GM21619 (cell line): ENCODE results near the gene FCGBP.
"Not testable (repeated sequence)": the region's sequence is repeated elsewhere in the genome, so short reads cannot be mapped to it uniquely, and the experiment has no call there.

ENCODE experiments used
- ATAC-seq: cut with Tn5 transposase; IDR thresholded peaks from one replicate; pipeline ENCODE4 v1.9.1; 2021; ENCODE audit not compliant: unreplicated experiment

The FCGBP gene

GRCh38 chr19:39919976-39920375, 14.5 kb downstream of the FCGBP start:
- no peak for ATAC-seq

DNA sequence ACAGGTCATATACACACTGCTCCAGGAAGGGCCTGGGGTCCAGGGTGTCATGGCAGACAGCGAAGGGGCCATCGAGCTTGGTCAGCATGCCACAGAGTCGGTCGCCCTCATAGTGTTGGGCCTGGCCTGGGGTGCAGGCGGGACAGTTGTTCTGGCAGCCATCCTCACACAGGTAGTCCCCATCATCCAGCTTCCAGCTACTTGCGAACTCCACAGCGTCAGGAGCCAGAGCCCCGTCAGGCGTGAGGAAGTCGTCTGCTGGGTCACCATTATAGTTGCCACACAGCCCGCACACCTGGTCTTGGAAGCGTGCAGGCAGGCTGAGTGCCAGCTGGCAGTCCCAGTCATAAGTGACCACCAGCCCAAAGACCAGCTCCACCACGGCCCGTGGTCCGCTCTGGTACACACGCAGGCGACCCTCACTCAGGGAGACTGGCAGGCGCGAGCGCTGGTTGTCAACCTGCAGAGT, 16.2 kb downstream of the FCGBP start:
- ATAC-seq = no peak

DNA sequence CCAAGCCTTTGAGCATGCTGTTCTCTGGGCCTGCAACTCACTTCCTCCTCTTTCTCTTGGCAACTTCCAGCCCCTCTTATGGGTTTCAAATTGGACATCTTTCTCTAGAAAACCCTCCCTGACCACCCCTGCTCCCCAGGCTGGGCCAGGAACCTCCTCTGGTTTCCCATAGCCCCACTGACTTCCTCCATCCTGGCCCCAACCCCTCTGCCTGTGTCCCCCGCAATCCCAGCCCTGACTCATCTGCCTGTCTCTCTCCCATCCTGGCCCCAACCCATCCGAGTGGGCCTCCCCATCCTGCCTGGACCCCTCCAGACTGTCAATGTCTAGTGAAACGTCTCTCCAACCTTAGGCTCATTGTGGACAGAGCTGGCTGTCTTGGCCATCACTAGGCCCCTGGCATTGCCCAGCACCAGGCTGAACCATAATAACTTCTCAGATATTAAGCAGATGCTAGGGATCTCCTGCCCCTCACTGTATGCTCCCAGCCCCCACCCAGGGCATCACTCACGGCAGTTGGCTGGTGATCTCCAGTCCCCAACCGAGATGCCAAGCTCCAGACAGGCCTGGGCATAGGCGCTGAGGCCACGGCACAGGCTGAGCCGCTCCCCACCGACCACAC, 16.8 kb downstream of the FCGBP start:
- no peak for ATAC-seq

DNA sequence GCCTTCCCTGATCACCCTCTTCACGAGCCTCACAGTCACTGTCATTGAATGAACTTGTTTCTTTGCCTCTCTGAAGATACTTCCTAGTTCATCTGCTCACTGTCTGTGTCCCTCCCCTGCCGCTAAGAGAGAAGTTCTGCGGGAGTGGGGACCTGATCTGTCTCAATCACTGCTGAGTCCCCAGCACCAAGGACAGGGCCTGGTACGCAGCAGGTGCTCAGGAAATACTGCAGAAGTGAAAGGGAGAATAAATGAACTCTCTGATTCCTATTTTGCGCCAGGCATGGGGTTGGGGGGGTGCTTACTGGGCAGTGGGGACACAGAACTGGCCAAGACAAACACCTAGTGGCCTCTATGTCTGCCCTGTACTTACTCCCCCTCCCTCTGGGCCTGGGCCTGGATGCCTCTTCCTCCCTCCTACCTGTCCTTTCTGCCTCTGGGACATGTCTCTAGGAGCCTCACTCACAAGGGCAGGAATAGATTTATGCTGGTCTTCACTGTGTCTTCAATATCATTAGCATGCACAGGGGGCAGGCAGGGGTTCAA, 17.5 kb downstream of the FCGBP start:
- no peak for ATAC-seq

- ATAC-seq = no peak
Measured at GRCh38 chr19:39916236-39916635, 18.2 kb downstream of the FCGBP start.

GRCh38 chr19:39915848-39916215, 18.6 kb downstream of the FCGBP start:
- ATAC-seq = no peak

DNA sequence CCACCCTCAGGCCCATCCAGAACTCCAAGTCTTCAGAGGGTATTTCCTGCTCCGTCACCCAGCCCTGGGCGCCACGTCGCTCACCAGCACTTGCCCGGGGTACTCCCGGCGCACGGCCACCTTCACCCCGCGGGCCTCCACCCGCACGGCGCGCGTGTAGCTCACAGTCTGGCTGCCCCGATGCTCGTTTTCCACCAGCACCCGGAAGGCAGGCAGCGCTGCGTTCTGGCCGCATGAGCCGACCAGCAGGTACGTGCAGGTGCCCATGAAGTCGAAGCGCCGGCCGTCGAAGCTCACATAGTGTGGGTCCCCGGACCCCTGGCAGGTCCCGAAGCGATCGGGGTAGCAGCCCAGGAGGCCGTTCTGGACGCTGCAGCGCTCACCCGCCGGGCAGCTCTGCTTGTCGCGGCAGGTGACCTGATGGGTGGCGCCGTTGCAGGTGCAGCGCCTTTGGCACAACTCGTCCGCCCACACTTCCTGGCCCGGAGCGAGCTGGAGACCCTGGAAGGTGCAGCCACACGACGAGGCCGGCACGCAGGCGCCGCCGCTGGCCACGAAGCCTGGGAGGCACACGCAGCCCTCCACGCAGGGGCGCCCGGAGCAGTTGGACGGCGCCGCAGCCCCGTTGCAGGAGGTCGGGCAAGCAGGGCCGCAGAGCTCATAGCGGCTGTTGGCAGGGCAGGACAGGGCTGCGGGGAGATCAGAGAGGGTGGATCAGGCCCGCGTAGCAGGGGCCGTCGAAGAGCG, 19.2 kb downstream of the FCGBP start:
- no peak for ATAC-seq

GRCh38 chr19:39913682-39914333, 20.6 kb downstream of the FCGBP start:
- ATAC-seq = no peak

DNA sequence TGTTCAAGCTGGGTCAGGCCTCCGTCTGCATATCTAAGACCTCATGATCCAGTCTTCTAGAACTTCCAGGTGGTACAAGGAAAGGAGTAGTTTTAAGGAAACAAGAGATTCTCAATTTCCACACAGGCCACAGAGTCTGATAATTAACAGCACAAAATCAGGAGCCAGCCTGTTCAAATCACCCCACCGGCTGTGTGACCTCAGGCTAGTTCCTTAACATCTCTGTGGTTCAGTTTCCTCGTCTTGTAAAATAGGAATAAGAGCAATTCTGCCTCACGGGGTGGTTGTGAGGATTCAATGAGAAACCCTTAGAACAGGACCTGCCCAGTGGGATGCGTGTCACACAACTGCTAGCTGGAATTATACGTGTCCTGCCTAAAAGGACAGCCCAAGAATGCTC, 25.6 kb downstream of the FCGBP start:
- no peak for ATAC-seq

DNA sequence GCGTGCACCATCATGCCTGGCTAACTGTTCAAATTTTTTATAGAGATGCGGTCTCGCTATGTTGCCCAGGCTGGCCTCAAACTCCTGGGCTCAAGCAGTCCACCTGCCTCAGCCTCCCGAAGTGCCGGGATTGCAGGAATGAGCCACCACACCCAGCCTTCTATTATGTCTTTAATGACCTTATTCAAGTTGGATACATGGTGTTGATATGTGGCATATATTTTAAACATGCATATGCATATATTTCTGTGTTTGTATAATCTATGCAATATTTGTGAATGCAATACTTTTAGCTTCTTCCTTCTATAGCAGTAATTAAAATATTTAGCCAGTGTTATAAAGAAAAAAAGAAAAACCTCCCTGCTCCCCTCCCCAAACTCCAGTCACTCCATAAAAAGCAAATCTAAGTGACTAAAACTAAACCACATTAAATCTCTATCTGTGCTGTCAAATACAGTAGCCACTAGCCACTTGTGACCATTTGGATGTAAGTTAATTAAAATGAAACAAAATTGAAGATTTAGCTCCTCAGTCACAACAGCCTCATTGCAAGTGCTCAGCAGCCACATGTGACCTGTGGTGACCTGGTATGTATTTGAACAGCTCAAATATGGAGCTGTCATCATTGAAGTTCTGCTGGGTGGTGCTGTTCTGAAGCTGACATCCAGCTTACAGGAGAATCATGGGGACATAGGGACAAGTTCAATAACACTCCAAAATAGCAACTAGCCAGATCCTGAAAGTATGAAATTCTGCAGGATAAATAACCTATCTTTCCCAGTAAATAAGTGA, 27.4 kb downstream of the FCGBP start:
- no peak for ATAC-seq

DNA sequence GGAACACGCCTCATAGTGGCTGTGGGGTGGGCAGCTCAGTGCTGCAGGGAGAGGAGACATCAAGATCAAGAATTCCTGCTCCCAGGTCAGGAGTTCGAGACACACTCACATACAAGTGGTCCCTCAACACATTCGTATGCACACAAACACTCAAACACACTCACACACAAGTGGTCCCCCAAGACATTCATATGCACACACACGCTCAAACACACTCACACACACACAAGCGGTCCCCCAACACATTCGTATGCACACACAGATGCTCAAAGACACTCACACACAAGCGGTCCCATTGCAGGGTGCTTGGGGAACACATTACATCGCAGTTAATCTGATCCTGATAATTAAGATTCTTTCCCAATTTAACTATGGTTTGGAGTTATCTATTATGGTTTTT, 28.2 kb downstream of the FCGBP start:
- ATAC-seq = no peak

DNA sequence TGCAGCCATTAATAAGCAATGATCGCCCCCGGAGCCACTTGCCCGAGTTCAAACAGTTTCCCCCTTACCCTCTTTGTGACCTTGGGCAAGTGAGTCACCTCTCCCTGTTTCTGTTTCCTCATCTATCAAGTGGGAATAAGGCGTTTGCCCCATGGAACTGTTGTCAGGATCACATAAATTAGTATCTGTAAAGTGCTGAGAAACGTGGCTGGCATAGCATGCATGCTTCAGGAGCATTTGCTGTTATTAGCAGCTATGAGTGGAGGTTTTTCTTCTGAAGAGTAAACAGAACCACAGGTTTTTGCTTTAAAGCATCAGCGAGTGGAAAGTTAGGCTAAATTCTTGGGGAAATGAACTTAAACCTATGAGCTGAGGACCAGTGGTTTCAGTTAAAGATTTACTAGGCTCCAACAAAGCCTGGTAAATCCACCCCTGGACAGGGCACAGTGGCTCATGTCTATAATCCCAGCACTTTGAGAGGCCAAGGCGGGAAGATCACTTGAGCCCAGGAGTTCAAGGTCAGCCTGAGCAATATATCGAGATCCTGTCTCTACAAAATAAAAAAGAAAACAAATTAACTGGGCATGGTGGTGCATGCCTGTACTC, 30.8 kb downstream of the FCGBP start:
- not testable (repeated sequence) for ATAC-seq

DNA sequence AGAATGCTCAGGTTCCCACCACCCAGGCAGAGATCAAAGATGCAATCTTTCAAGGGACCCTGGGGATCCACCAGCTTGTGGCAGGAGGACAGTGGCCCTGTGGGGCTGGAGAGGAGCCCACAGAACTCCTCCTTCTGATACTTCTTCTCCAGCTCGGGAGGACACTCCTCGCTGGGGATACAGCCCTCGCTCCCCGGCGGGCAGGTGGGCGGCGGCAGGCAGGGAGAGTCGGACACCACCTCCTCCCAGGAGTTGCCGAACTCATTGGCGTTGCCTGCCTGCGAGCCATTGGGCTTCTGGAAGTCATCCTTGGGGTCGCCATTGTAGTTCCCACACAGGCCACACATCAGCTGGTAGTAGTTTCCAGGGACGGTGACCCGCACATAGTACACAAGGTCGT, 32.1 kb downstream of the FCGBP start:
- not testable (repeated sequence) for ATAC-seq

DNA sequence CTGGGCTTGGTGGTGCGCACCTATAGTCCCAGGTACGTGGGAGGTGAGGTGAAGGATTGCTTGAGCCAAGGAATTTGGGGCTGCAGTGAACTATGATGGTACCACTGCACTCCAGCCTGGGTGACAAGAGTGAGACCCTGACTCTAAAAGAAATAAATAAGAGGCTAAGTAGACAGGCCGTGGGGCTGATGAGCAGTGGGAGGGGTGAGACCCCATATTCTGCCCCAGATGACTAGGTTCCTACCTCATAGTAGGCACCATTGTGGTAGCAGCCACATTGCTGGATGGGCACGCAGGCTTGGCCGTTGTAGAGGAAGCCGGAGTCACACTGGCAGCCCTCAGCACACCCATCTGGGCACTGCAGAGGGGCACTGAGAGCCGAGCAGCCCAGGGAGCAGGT, 32.8 kb downstream of the FCGBP start:
- ATAC-seq = not testable (repeated sequence)

GRCh38 chr19:39898858-39899257, 35.6 kb downstream of the FCGBP start:
- not testable (repeated sequence) for ATAC-seq

- peak; percentile 70 for ATAC-seq
Measured at GRCh38 chr19:39897511-39898245, 36.8 kb downstream of the FCGBP start.

- ATAC-seq = not testable (repeated sequence)
Measured at GRCh38 chr19:39895096-39895495, 39.3 kb downstream of the FCGBP start.

DNA sequence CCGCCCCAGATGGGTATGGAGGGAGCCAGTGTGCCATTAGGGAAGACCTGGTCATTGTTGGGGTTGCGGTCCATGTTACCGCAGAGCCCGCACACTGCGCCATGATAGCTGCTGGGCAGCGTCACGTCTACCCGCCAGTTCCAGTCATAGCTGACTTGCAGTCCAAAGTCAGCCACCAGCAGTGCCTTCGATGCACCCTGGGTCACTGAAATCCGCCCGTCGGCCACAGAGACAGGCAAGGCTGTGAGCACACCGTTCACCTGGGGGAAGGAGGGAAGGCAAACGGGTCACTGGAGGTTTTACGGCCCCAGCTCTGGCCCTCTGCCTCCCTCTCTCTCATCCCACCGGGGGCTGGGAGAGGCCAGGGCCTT, 40.2 kb downstream of the FCGBP start:
- ATAC-seq = not testable (repeated sequence)

GRCh38 chr19:39893366-39894235, 40.8 kb downstream of the FCGBP start:
- ATAC-seq = not testable (repeated sequence)
